Measurements from ENCODE around the gene CFAP20. TPM values are rescaled to one million over a fixed set of nuclear protein-coding genes. Genes with fewer than 3 reads are reported as not detected.

The CFAP20 gene
- total and polyA plus RNA-seq, 2 of the 13 experiments (the other 11 are each of a cell fraction or from before 2014, with no cell fraction given), result 73.1 to 87.4 TPM

- intact Hi-C loops (cut with micrococcal nuclease; ENCODE audit: unreplicated experiment) (no loop called here), in situ Hi-C loops (cut with HindIII; ENCODE audit: extremely low pct_ligation_motif_present, low pct_unique_long_range_greater_than_20kb) (no loop called here)
- WGBS (ENCODE audit: low lambda C conversion rate), result 97% methylated on average over 2 of the region's 2 CpGs
- no TSS peak for BruUV-seq (replicated peaks)
- Histone ChIP-seq H3K4me3 (replicated peaks in 1 of 3; ENCODE audit: insufficient read depth in 1 of 3, low read depth in 2 of 3, low read length in 3 of 3) (no peak overlapping the region), H4K20me1 (ENCODE audit: insufficient read depth, low read length) (no peaks in the 10 kb centered on the region), H3K27me3 (ENCODE audit: control insufficient read depth in 1 of 2, insufficient read depth in 2 of 2, low read length in 2 of 2) (no peaks in the 10 kb centered on the region), H3K36me3 (replicated peaks in 1 of 2; ENCODE audit: control insufficient read depth in 1 of 2, insufficient read depth in 2 of 2, low read length in 2 of 2) (peaks cover 34 to 84% of the 10 kb centered on the region in 2 experiments), H3K4me1 (ENCODE audit: insufficient read depth, low read length) (no peaks in the 10 kb centered on the region), H3K27ac (ENCODE audit: extremely low read length, insufficient read depth, low read length) (no peak overlapping the region), H2AFZ (ENCODE audit: low read length) (no peak overlapping the region), H3K4me2 (ENCODE audit: low read depth, low read length) (no peak overlapping the region), H3K9ac (ENCODE audit: insufficient read depth, low read depth, low read length) (no peak overlapping the region), H3K79me2 (ENCODE audit: insufficient read depth, low read length) (no peaks in the 10 kb centered on the region), H3K9me3 (ENCODE audit: low read length) (no peaks in the 10 kb centered on the region)
- FAIRE-seq (no peak), DNase-seq (ENCODE audit: low spot score) (no peak), ATAC-seq (no peak)
- ChIA-PET CTCF (ENCODE audit: low intra/inter-chr PET ratio, low total read pairs) (no interaction called here), POLR2A (no interaction called here)
- TF ChIP-seq RXRB (CRISPR knock-in tag; IDR thresholded peaks at IDR 0.05; ENCODE audit: borderline replicate concordance) (no peak), ZMYM4 (CRISPR knock-in tag; IDR thresholded peaks at IDR 0.05) (no peak), KLF15 (CRISPR knock-in tag; IDR thresholded peaks at IDR 0.05; ENCODE audit: borderline replicate concordance) (no peak), ZNF761 (CRISPR knock-in tag; conservative IDR thresholded peaks at IDR 0.05) (no peak), MXD3 (CRISPR knock-in tag; IDR thresholded peaks at IDR 0.05) (no peak), STAG1 (CRISPR knock-in tag; IDR thresholded peaks at IDR 0.05) (no peak), ZFP82 (CRISPR knock-in tag; IDR thresholded peaks at IDR 0.05; ENCODE audit: borderline replicate concordance) (no peak), MAFG (CRISPR knock-in tag; IDR thresholded peaks at IDR 0.05) (no peak), PLSCR1 (CRISPR knock-in tag; IDR thresholded peaks at IDR 0.05; ENCODE audit: borderline replicate concordance) (no peak), PITX1 (CRISPR knock-in tag; IDR thresholded peaks at IDR 0.05) (no peak)
- TF ChIP-seq, protein P1, sequence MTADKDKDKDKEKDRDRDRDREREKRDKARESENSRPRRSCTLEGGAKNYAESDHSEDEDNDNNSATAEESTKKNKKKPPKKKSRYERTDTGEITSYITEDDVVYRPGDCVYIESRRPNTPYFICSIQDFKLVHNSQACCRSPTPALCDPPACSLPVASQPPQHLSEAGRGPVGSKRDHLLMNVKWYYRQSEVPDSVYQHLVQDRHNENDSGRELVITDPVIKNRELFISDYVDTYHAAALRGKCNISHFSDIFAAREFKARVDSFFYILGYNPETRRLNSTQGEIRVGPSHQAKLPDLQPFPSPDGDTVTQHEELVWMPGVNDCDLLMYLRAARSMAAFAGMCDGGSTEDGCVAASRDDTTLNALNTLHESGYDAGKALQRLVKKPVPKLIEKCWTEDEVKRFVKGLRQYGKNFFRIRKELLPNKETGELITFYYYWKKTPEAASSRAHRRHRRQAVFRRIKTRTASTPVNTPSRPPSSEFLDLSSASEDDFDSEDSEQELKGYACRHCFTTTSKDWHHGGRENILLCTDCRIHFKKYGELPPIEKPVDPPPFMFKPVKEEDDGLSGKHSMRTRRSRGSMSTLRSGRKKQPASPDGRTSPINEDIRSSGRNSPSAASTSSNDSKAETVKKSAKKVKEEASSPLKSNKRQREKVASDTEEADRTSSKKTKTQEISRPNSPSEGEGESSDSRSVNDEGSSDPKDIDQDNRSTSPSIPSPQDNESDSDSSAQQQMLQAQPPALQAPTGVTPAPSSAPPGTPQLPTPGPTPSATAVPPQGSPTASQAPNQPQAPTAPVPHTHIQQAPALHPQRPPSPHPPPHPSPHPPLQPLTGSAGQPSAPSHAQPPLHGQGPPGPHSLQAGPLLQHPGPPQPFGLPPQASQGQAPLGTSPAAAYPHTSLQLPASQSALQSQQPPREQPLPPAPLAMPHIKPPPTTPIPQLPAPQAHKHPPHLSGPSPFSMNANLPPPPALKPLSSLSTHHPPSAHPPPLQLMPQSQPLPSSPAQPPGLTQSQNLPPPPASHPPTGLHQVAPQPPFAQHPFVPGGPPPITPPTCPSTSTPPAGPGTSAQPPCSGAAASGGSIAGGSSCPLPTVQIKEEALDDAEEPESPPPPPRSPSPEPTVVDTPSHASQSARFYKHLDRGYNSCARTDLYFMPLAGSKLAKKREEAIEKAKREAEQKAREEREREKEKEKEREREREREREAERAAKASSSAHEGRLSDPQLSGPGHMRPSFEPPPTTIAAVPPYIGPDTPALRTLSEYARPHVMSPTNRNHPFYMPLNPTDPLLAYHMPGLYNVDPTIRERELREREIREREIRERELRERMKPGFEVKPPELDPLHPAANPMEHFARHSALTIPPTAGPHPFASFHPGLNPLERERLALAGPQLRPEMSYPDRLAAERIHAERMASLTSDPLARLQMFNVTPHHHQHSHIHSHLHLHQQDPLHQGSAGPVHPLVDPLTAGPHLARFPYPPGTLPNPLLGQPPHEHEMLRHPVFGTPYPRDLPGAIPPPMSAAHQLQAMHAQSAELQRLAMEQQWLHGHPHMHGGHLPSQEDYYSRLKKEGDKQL (CRISPR knock-in tag; IDR thresholded peaks at IDR 0.05; ENCODE audit: low read depth), result no peak
Measured at GRCh38 chr16:58170223-58170622, 41.0 kb upstream of the CFAP20 start.

All from HepG2 (cell line).